HG03139 (cell line): ENCODE data around the gene ZNF256.

Experiments
- ATAC-seq: cut with Tn5 transposase; IDR thresholded peaks from one replicate; pipeline ENCODE4 v1.9.1; 2021; ENCODE audit not compliant: unreplicated experiment

The ZNF256 gene

DNA sequence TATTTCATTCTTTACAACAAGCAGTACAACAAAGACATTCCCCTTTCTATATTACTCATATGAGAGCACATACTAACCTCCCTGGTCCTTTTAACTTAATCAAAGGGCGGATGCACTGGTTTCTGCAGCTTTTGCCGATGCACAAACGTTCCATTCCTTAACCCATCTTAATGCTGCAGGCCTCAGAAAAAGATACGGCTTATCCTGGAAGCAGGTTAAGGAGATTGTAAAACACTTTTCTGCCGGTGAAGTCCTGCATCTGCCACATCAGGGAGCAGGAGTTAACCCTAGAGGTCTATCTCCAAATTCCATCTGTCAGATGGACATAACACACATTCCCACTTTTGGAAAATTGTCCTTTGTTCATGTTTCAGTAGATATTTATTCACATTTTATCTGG, 47.2 kb downstream of the ZNF256 start:
- ATAC-seq, result no peak
